Kidney tubule cell (primary cell): ENCODE measurements around the gene CCNY.
A peak's percentile ranks its signal among the peaks of the same experiment; 100 is the strongest.
"Not testable (repeated sequence)": the region's sequence is repeated elsewhere in the genome, so short reads cannot be mapped to it uniquely, and the experiment has no call there.

ENCODE experiments used
- DNase-seq: peaks from one replicate; pipeline ENCODE4 v3.0.0-alpha.2; 2018; ENCODE audit warnings: low spot score

The CCNY gene

GRCh38 chr10:35406003-35406630, 69.8 kb downstream of the CCNY start:
- DNase-seq, result not testable (repeated sequence)

GRCh38 chr10:35407696-35408095, 71.4 kb downstream of the CCNY start:
- not testable (repeated sequence) for DNase-seq

GRCh38 chr10:35409094-35409582, 72.8 kb downstream of the CCNY start:
- peak; percentile 76 for DNase-seq

GRCh38 chr10:35409808-35410207, 73.5 kb downstream of the CCNY start:
- DNase-seq, result no peak

- no peak for DNase-seq
These were observed 75.9 kb downstream of the CCNY start for GRCh38 chr10:35412003-35412723.

- DNase-seq, result peak; percentile 90
These were observed 76.7 kb downstream of the CCNY start for GRCh38 chr10:35412900-35413491.

GRCh38 chr10:35413985-35414861, 77.9 kb downstream of the CCNY start:
- DNase-seq, result peak; percentile 65

GRCh38 chr10:35415505-35415904, 79.2 kb downstream of the CCNY start:
- no peak for DNase-seq

GRCh38 chr10:35416619-35417312, 80.5 kb downstream of the CCNY start:
- DNase-seq, result peak; percentile 61

GRCh38 chr10:35417313-35417625, 81.0 kb downstream of the CCNY start:
- no peak for DNase-seq

GRCh38 chr10:35417795-35418194, 81.5 kb downstream of the CCNY start:
- DNase-seq, result no peak

- not testable (repeated sequence) for DNase-seq
These were observed 82.3 kb downstream of the CCNY start for GRCh38 chr10:35418580-35418979.

- DNase-seq, result peak; percentile 11
These were observed 83.7 kb downstream of the CCNY start for GRCh38 chr10:35420044-35420443.

- DNase-seq, result no peak
These were observed 84.7 kb downstream of the CCNY start for GRCh38 chr10:35420827-35421552.

- DNase-seq, result peak; percentile 91
These were observed 85.4 kb downstream of the CCNY start for GRCh38 chr10:35421553-35422178.

GRCh38 chr10:35422228-35422627, 85.9 kb downstream of the CCNY start:
- peak; percentile 72 for DNase-seq

- DNase-seq, result peak; percentile 62
These were observed 87.4 kb downstream of the CCNY start for GRCh38 chr10:35423505-35424306.

- peak; percentile 23 for DNase-seq
These were observed 88.5 kb downstream of the CCNY start for GRCh38 chr10:35424680-35425285.

- DNase-seq, result no peak
These were observed 89.3 kb downstream of the CCNY start for GRCh38 chr10:35425595-35425994.
